ENCODE data around the gene KIF21A. TPM values are rescaled to one million over a fixed set of nuclear protein-coding genes. Genes with fewer than 3 reads are reported as not detected.

The KIF21A gene
- total and polyA plus RNA-seq, 4 donors = 5.2 to 36.5 (median 13.3) TPM

DNA sequence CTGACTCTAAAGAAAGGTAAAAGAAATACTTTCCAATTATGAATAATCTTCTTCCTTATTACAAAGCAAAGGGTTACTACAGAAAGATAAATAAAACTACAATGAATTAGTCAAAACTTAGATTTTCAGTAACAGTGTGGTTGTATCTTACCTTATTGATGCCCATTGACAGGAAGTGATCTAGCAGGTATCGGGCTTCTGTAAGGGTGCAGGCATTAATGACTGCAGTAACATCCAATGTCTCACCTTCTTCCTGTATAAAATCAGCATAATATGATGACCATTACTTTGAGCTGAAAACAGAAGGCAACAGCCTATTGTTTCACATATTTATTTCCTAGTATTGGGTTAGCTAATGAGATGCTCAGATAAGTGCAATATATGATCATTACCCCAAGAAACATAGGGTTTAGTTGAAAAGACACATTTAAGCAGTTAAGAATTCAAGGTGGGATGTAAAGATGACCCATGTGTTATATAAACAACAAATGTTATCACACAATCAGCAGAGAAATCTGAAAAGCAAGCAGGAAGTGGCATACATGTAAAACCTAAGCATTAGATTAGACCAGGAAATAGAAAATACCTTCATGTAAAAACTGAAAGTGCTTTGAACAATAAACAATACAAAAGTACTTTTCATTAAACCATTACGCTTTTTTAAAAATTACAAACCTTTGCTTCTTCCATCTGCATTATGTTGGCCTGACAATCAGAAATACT, 111.2 kb downstream of the KIF21A start:
- ATAC-seq (ENCODE audit: insufficient read depth, low FRiP score) = no peak
- Histone ChIP-seq H3K9ac (ENCODE audit: insufficient read depth in 1 of 2, low read length in 2 of 2) (no peak overlapping the region), H3K27me3 (ENCODE audit: control insufficient read depth in 3 of 3, insufficient read depth in 3 of 3, low read length in 2 of 3) (no peaks in the 10 kb centered on the region), H3K36me3 (ENCODE audit: control insufficient read depth in 4 of 4, insufficient read depth in 4 of 4, low read length in 4 of 4) (peaks cover 0 to 8% (median under 1%) of the 10 kb centered on the region in 4 donors), H3K4me1 (ENCODE audit: control insufficient read depth in 5 of 5, insufficient read depth in 5 of 5, low read length in 5 of 5) (peaks cover 0 to 4% (median 0%) of the 10 kb centered on the region in 5 donors), H3K27ac (ENCODE audit: low read depth in 1 of 2, low read length in 1 of 2) (no peak overlapping the region), H3K9me3 (ENCODE audit: control insufficient read depth in 4 of 4, insufficient read depth in 3 of 4, low read length in 3 of 4) (peaks cover 0 to 2% (median 0%) of the 10 kb centered on the region in 4 donors), H3K4me3 (no peak overlapping the region)
- TF ChIP-seq, protein P1, sequence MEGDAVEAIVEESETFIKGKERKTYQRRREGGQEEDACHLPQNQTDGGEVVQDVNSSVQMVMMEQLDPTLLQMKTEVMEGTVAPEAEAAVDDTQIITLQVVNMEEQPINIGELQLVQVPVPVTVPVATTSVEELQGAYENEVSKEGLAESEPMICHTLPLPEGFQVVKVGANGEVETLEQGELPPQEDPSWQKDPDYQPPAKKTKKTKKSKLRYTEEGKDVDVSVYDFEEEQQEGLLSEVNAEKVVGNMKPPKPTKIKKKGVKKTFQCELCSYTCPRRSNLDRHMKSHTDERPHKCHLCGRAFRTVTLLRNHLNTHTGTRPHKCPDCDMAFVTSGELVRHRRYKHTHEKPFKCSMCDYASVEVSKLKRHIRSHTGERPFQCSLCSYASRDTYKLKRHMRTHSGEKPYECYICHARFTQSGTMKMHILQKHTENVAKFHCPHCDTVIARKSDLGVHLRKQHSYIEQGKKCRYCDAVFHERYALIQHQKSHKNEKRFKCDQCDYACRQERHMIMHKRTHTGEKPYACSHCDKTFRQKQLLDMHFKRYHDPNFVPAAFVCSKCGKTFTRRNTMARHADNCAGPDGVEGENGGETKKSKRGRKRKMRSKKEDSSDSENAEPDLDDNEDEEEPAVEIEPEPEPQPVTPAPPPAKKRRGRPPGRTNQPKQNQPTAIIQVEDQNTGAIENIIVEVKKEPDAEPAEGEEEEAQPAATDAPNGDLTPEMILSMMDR (IDR thresholded peaks at IDR 0.05; ENCODE audit: control extremely low read depth, extremely low read depth) = no peak
- no peak for DNase-seq
- 85 to 90% methylated on average over 2 of the region's 2 CpGs for WGBS, 2 donors

DNA sequence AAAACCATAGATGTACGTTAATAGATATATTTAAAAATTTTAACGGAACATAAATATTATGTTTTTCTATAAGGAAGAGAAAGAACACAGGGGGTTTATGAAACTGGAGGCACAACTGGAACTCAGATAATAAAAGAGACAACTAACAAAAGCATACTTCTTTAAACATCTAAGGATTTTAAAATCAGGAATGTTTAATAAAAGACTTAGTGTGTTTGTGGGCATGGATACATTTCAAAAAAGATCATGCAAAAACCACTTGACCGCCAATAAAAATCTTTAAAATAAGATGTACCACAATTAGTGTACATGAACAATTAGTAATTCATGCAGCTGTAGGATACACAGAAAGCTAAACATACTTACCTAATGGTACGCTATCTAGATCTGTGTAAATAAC, 113.0 kb downstream of the KIF21A start:
- DNase-seq (no peak), ATAC-seq (ENCODE audit: insufficient read depth, low FRiP score) (no peak)
- H3K36me3 ChIP-seq (ENCODE audit: control insufficient read depth in 4 of 4, insufficient read depth in 4 of 4, low read length in 4 of 4) = peaks cover 0 to 8% (median under 1%) of the 10 kb centered on the region in 4 donors
- peaks cover 0 to 2% (median 0%) of the 10 kb centered on the region in 4 donors for H3K9me3 ChIP-seq (ENCODE audit: control insufficient read depth in 4 of 4, insufficient read depth in 3 of 4, low read length in 3 of 4)
- H3K4me1 ChIP-seq (ENCODE audit: control insufficient read depth in 5 of 5, insufficient read depth in 5 of 5, low read length in 5 of 5) = peaks cover 0 to 4% (median 0%) of the 10 kb centered on the region in 5 donors
- TF ChIP-seq, protein P1 (IDR thresholded peaks at IDR 0.05; ENCODE audit: control extremely low read depth, extremely low read depth) = no peak
- H3K9ac ChIP-seq (ENCODE audit: insufficient read depth in 1 of 2, low read length in 2 of 2) = no peak overlapping the region
- H3K27me3 ChIP-seq (ENCODE audit: control insufficient read depth in 3 of 3, insufficient read depth in 3 of 3, low read length in 2 of 3) = no peaks in the 10 kb centered on the region
- H3K27ac ChIP-seq (ENCODE audit: low read depth in 1 of 2, low read length in 1 of 2) = no peak overlapping the region
- no peak overlapping the region for H3K4me3 ChIP-seq
- 93 to 94% methylated on average over 4 of the region's 4 CpGs for WGBS, 2 donors

DNA sequence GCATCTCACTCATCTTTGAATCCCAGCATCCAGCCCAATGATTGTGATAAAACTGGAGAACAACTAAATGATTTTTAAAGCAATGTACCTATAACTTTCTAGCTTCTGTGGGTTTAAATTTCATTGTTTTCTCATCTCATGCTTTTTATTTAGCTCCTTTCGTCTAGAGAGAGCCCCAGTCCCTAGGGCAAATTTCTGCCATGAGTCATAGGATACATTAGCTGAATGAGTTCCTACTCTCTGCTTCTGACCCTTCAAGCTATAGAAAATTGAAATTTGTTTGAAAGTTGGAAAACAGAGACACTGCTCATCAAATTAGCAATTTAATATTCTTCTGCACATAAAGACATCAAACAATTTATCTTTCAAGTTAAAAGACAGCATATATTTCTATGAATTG, 113.9 kb downstream of the KIF21A start:
- Histone ChIP-seq H3K4me1 (ENCODE audit: control insufficient read depth in 5 of 5, insufficient read depth in 5 of 5, low read length in 5 of 5) (peaks cover 0 to 4% (median 0%) of the 10 kb centered on the region in 5 donors), H3K9me3 (ENCODE audit: control insufficient read depth in 4 of 4, insufficient read depth in 3 of 4, low read length in 3 of 4) (peaks cover 0 to 2% (median 0%) of the 10 kb centered on the region in 4 donors), H3K27ac (ENCODE audit: low read depth in 1 of 2, low read length in 1 of 2) (no peak overlapping the region), H3K36me3 (ENCODE audit: control insufficient read depth in 4 of 4, insufficient read depth in 4 of 4, low read length in 4 of 4) (peaks cover 0 to 8% (median under 1%) of the 10 kb centered on the region in 4 donors), H3K4me3 (no peak overlapping the region), H3K9ac (ENCODE audit: insufficient read depth in 1 of 2, low read length in 2 of 2) (no peak overlapping the region), H3K27me3 (ENCODE audit: control insufficient read depth in 3 of 3, insufficient read depth in 3 of 3, low read length in 2 of 3) (no peaks in the 10 kb centered on the region)
- DNase-seq (no peak), ATAC-seq (ENCODE audit: insufficient read depth, low FRiP score) (no peak)
- WGBS, 2 donors = 83 to 93% methylated on average over 1 of the region's 1 CpG
- TF ChIP-seq, protein P1 (IDR thresholded peaks at IDR 0.05; ENCODE audit: control extremely low read depth, extremely low read depth) = no peak

Measured in lung (tissue), 12 donors.